WTC11 (cell line): Measurements from ENCODE around the gene CRK. TPM values are rescaled to one million over a fixed set of nuclear protein-coding genes. Genes with fewer than 3 reads are reported as not detected.

Experiments
- ATAC-seq: fragments of 200-7000 bp; cut with Tn5 transposase; 2 replicates; pipeline ENCODE4 v1.10.0; 2021; ENCODE audit warnings: mild to moderate bottlenecking, moderate library complexity
- CTCF ChIA-PET: fragments of 300-600 bp; sonication (Branson Sonifier 250); formaldehyde crosslinking; loops from one replicate; lab custom pipeline; 2021; ENCODE audit warnings: antibody characterized with exemption; lab: Charles Lee
- POLR2A ChIA-PET: fragments of 350-600 bp; sonication (Branson Sonifier 250); formaldehyde crosslinking; loops from one replicate; lab custom pipeline; 2021; ENCODE audit warnings: antibody characterized with exemption; lab: Charles Lee
- DNase-seq: peaks from one replicate; pipeline ENCODE4 v3.0.0; 2021; ENCODE audit warnings: low spot score
- H3K27ac Mint-ChIP-seq: 2 replicates; pipeline ENCODE4 v1.8.0; 2021; ENCODE audit warnings: mixed read lengths
- H3K27me3 Mint-ChIP-seq: 2 replicates; pipeline ENCODE4 v1.8.0; 2021; ENCODE audit warnings: low read depth, mild to moderate bottlenecking, moderate library complexity, mixed read lengths
- H3K36me3 Mint-ChIP-seq: 2 replicates; pipeline ENCODE4 v1.8.0; 2021; ENCODE audit warnings: mixed read lengths
- H3K4me1 Mint-ChIP-seq: 2 replicates; pipeline ENCODE4 v1.8.0; 2022; ENCODE audit warnings: mixed read lengths
- H3K4me3 Mint-ChIP-seq: 2 replicates; pipeline ENCODE4 v1.8.0; 2021; ENCODE audit warnings: mild to moderate bottlenecking, moderate library complexity, mixed read lengths
- H3K9me3 Mint-ChIP-seq: 2 replicates; pipeline ENCODE4 v1.8.0; 2021; ENCODE audit warnings: mixed read lengths
- CREM ChIP-seq: sonication (generic); formaldehyde crosslinking; IDR thresholded peaks from 2 replicates; pipeline ENCODE4 v1.8.1; 2022; ENCODE audit warnings: mild to moderate bottlenecking, missing genetic modification reagents, moderate library complexity
- ETV6 ChIP-seq: sonication (generic); formaldehyde crosslinking; IDR thresholded peaks from 2 replicates; pipeline ENCODE4 v1.8.1; 2022; ENCODE audit warnings: mild to moderate bottlenecking, missing genetic modification reagents
- FOXJ3 ChIP-seq: sonication (generic); formaldehyde crosslinking; IDR thresholded peaks from 2 replicates; pipeline ENCODE4 v1.9.0; 2021; ENCODE audit warnings: missing genetic modification reagents, mild to moderate bottlenecking, borderline replicate concordance
- NR1H2 ChIP-seq: sonication (generic); formaldehyde crosslinking; IDR thresholded peaks from 2 replicates; pipeline ENCODE4 v1.9.0; 2021; ENCODE audit warnings: mild to moderate bottlenecking, moderate library complexity, missing genetic modification reagents
- OVOL2 ChIP-seq: fragments of 250-450 bp; sonication (Bioruptor Pico); IDR thresholded peaks from 2 replicates; pipeline ENCODE4 v1.9.0; 2021; ENCODE audit warnings: mild to moderate bottlenecking, borderline replicate concordance
- SMAD4 ChIP-seq: sonication (generic); formaldehyde crosslinking; IDR thresholded peaks from 2 replicates; pipeline ENCODE4 v1.8.0; 2022; ENCODE audit warnings: mild to moderate bottlenecking, missing genetic modification reagents
- SOX15 ChIP-seq: fragments of 250-450 bp; sonication (Bioruptor Pico); IDR thresholded peaks from 2 replicates; pipeline ENCODE4 v1.9.0; 2021; ENCODE audit warnings: mild to moderate bottlenecking
- SP1 ChIP-seq: sonication (generic); formaldehyde crosslinking; conservative IDR thresholded peaks from 2 replicates; pipeline ENCODE4 v1.8.1; 2022; ENCODE audit warnings: missing genetic modification reagents
- ZNF138 ChIP-seq: sonication (generic); formaldehyde crosslinking; conservative IDR thresholded peaks from 2 replicates; pipeline ENCODE4 v1.8.1; 2022; ENCODE audit warnings: mild to moderate bottlenecking, moderate library complexity, missing genetic modification reagents
- ZNF416 ChIP-seq: fragments of 250-450 bp; sonication (Bioruptor Pico); IDR thresholded peaks from 2 replicates; pipeline ENCODE4 v1.9.0; 2021; ENCODE audit warnings: mild to moderate bottlenecking, inconsistent platforms
- total RNA-seq: library from RNA; stranded (reverse); gene quantifications from 3 replicates; pipeline ENCODE4 v1.2.3, GENCODE V29; 2021
- TF ChIP-seq, protein P1 (sequence below): sonication (generic); formaldehyde crosslinking; IDR thresholded peaks from 2 replicates; pipeline ENCODE4 v1.8.0; 2022; ENCODE audit warnings: mild to moderate bottlenecking, missing genetic modification reagents
- TF ChIP-seq, protein P2 (sequence below): sonication (generic); formaldehyde crosslinking; IDR thresholded peaks from 2 replicates; pipeline ENCODE4 v1.8.1; 2023; ENCODE audit warnings: mild to moderate bottlenecking, missing genetic modification reagents
- TF ChIP-seq, protein P3 (sequence below): sonication (generic); formaldehyde crosslinking; IDR thresholded peaks from 2 replicates; pipeline ENCODE4 v1.8.1; 2022; ENCODE audit warnings: low read depth, mild to moderate bottlenecking, moderate library complexity, missing genetic modification reagents, borderline replicate concordance
- TF ChIP-seq, protein P4 (sequence below): fragments of 250-450 bp; sonication (Bioruptor Pico); IDR thresholded peaks from 2 replicates; pipeline ENCODE4 v1.9.0; 2021; ENCODE audit warnings: moderate library complexity, mild to moderate bottlenecking, inconsistent platforms, borderline replicate concordance
- TF ChIP-seq, protein P5 (sequence below): sonication (generic); formaldehyde crosslinking; IDR thresholded peaks from 2 replicates; pipeline ENCODE4 v1.8.1; 2023; ENCODE audit warnings: mild to moderate bottlenecking, moderate library complexity, missing genetic modification reagents
- TF ChIP-seq, protein P6 (sequence below): sonication (generic); formaldehyde crosslinking; IDR thresholded peaks from 2 replicates; pipeline ENCODE4 v1.8.1; 2023; ENCODE audit warnings: mild to moderate bottlenecking, missing genetic modification reagents
- TF ChIP-seq, protein P7 (sequence below): sonication (generic); formaldehyde crosslinking; IDR thresholded peaks from 2 replicates; pipeline ENCODE4 v1.8.1; 2022; ENCODE audit warnings: missing genetic modification reagents, borderline replicate concordance

CRK gene
- total RNA-seq, 1 experiment from 2014 or later, result 45.2 TPM

DNA sequence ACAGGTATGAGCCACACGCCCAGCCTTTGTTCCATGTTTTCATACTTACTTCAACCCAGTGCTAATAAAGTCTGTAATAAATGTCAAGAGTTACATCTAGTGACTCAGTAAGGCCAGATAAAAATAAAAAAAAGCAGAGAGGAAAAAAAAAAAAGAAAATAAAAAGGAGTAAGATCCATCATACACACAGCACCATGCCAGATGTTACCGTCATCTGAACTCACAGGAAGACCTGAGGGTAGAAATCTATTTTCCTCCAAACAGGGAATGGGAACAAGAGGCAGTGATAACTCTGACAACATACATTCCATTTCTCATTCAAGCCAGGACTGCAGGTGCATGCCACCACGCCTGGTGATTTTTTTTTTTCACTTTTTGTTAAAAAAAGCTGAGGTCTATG, 20.7 kb downstream of the CRK start:
- Mint-ChIP-seq H3K36me3 (peaks cover 48% of the 10 kb centered on the region), H3K27ac (no peak overlapping the region), H3K4me3 (no peak overlapping the region), H3K9me3 (no peaks in the 10 kb centered on the region), H3K4me1 (peaks cover 5% of the 10 kb centered on the region; the same call in 1 of the 2 replicates), H3K27me3 (no peaks in the 10 kb centered on the region)
- TF ChIP-seq NR1H2 (CRISPR knock-in tag), result no peak
- no peak for TF ChIP-seq ETV6 (CRISPR knock-in tag)
- no peak for TF ChIP-seq CREM (CRISPR knock-in tag)
- TF ChIP-seq, protein P1, sequence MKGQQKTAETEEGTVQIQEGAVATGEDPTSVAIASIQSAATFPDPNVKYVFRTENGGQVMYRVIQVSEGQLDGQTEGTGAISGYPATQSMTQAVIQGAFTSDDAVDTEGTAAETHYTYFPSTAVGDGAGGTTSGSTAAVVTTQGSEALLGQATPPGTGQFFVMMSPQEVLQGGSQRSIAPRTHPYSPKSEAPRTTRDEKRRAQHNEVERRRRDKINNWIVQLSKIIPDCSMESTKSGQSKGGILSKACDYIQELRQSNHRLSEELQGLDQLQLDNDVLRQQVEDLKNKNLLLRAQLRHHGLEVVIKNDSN, result no peak
- ChIA-PET CTCF (no interaction called here), POLR2A (interaction anchor here (0.7 kb wide), 1 partner anchor 38 kb away, joined by 4 read pairs; no protein-coding TSS in a partner anchor)
- no peak for ATAC-seq
- DNase-seq, result no peak

DNA sequence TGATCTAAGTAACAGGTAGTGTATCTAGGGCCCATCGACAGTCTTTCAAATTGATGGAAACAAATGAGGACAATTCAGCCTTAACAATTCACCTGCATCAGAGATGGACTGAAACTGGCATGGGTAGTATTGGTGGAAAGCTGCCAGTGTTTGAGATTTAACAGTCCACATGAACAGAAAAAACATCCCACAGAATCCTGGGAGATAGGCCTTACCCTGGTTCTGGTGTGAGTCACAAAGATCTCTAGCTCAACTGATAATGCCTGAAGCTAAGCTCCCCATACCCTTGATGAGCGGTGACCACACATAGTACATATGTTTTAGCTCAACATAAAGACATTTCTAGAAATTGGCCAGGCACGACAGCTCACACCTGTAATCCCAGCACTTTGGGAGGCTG, 21.9 kb downstream of the CRK start:
- no peak for ATAC-seq
- Mint-ChIP-seq H3K4me3 (no peak overlapping the region), H3K9me3 (no peaks in the 10 kb centered on the region)
- POLR2A ChIA-PET, result no interaction called here
- no peak for TF ChIP-seq OVOL2
- TF ChIP-seq, protein P2, sequence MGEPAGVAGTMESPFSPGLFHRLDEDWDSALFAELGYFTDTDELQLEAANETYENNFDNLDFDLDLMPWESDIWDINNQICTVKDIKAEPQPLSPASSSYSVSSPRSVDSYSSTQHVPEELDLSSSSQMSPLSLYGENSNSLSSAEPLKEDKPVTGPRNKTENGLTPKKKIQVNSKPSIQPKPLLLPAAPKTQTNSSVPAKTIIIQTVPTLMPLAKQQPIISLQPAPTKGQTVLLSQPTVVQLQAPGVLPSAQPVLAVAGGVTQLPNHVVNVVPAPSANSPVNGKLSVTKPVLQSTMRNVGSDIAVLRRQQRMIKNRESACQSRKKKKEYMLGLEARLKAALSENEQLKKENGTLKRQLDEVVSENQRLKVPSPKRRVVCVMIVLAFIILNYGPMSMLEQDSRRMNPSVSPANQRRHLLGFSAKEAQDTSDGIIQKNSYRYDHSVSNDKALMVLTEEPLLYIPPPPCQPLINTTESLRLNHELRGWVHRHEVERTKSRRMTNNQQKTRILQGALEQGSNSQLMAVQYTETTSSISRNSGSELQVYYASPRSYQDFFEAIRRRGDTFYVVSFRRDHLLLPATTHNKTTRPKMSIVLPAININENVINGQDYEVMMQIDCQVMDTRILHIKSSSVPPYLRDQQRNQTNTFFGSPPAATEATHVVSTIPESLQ (CRISPR knock-in tag), result no peak
- no peak for TF ChIP-seq SP1 (CRISPR knock-in tag)
- TF ChIP-seq, protein P3, sequence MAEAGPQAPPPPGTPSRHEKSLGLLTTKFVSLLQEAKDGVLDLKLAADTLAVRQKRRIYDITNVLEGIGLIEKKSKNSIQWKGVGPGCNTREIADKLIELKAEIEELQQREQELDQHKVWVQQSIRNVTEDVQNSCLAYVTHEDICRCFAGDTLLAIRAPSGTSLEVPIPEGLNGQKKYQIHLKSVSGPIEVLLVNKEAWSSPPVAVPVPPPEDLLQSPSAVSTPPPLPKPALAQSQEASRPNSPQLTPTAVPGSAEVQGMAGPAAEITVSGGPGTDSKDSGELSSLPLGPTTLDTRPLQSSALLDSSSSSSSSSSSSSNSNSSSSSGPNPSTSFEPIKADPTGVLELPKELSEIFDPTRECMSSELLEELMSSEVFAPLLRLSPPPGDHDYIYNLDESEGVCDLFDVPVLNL (CRISPR knock-in tag), result no peak
- TF ChIP-seq, protein P4, sequence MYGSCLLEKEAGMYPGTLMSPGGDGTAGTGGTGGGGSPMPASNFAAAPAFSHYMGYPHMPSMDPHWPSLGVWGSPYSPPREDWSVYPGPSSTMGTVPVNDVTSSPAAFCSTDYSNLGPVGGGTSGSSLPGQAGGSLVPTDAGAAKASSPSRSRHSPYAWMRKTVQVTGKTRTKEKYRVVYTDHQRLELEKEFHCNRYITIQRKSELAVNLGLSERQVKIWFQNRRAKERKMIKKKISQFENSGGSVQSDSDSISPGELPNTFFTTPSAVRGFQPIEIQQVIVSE (CRISPR knock-in tag), result no peak
- no peak for TF ChIP-seq ZNF416 (CRISPR knock-in tag)
- TF ChIP-seq, protein P5, sequence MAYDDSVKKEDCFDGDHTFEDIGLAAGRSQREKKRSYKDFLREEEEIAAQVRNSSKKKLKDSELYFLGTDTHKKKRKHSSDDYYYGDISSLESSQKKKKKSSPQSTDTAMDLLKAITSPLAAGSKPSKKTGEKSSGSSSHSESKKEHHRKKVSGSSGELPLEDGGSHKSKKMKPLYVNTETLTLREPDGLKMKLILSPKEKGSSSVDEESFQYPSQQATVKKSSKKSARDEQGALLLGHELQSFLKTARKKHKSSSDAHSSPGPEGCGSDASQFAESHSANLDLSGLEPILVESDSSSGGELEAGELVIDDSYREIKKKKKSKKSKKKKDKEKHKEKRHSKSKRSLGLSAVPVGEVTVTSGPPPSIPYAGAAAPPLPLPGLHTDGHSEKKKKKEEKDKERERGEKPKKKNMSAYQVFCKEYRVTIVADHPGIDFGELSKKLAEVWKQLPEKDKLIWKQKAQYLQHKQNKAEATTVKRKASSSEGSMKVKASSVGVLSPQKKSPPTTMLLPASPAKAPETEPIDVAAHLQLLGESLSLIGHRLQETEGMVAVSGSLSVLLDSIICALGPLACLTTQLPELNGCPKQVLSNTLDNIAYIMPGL (CRISPR knock-in tag), result no peak
- TF ChIP-seq, protein P6, sequence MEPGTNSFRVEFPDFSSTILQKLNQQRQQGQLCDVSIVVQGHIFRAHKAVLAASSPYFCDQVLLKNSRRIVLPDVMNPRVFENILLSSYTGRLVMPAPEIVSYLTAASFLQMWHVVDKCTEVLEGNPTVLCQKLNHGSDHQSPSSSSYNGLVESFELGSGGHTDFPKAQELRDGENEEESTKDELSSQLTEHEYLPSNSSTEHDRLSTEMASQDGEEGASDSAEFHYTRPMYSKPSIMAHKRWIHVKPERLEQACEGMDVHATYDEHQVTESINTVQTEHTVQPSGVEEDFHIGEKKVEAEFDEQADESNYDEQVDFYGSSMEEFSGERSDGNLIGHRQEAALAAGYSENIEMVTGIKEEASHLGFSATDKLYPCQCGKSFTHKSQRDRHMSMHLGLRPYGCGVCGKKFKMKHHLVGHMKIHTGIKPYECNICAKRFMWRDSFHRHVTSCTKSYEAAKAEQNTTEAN, result no peak
- TF ChIP-seq, protein P7, sequence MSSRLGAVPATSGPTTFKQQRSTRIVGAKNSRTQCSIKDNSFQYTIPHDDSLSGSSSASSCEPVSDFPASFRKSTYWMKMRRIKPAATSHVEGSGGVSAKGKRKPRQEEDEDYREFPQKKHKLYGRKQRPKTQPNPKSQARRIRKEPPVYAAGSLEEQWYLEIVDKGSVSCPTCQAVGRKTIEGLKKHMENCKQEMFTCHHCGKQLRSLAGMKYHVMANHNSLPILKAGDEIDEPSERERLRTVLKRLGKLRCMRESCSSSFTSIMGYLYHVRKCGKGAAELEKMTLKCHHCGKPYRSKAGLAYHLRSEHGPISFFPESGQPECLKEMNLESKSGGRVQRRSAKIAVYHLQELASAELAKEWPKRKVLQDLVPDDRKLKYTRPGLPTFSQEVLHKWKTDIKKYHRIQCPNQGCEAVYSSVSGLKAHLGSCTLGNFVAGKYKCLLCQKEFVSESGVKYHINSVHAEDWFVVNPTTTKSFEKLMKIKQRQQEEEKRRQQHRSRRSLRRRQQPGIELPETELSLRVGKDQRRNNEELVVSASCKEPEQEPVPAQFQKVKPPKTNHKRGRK (CRISPR knock-in tag), result no peak
- TF ChIP-seq FOXJ3 (CRISPR knock-in tag), result no peak
- TF ChIP-seq SMAD4 (CRISPR knock-in tag), result no peak
- TF ChIP-seq SOX15 (CRISPR knock-in tag), result no peak
- no peak for TF ChIP-seq ZNF138 (CRISPR knock-in tag)
- TF ChIP-seq, all 79 proteins: peak for 0
- no peaks in the 10 kb centered on the region for H3K27me3 Mint-ChIP-seq
- H3K4me1 Mint-ChIP-seq, result peaks cover 5% of the 10 kb centered on the region; the same call in 1 of the 2 replicates
- CTCF ChIA-PET, result interaction anchor here (1.3 to 2.2 kb wide), 3 partner anchors 69 to 140 kb away, joined by 3 to 7 read pairs (median 3); no protein-coding TSS in a partner anchor
- DNase-seq, result no peak
- no peak overlapping the region for H3K27ac Mint-ChIP-seq
- peaks cover 53% of the 10 kb centered on the region for H3K36me3 Mint-ChIP-seq
